ENCODE data around the gene MARK3.

The MARK3 gene

DNA sequence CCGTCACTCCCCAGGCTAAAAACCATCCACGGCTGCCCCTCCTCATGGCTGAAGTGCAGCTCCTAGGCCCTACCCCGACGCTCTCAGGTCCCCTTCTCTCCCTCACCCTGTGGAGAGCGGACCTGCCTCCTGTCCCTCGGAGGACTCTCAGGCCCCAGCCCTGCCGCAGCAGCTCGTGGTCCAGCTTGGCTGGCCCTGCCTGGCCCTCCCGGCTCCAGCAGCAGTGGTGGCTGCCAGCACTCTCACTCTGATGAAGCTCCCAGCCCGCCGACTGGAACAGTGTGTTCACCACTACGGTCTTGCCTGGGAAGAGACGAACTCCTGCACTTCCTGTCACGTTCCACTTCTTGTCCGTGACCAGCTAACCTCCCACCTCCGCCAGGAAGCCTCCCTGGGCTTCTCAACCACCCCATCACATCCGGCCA, 166.1 kb downstream of the MARK3 start:
- DNase-seq (no peak), ATAC-seq (ENCODE audit: insufficient read depth, low read depth) (no peak)
- Histone ChIP-seq H3K4me1 (ENCODE audit: insufficient read depth, low read length) (no peaks in the 10 kb centered on the region), H3K27ac (ENCODE audit: low read length) (no peak overlapping the region), H3K36me3 (ENCODE audit: insufficient read depth, low read length) (no peaks in the 10 kb centered on the region; the same call in none of the 2 replicates), H3K4me2 (ENCODE audit: insufficient read depth, low read length) (no peak overlapping the region), H3K4me3 (ENCODE audit: low read depth in 1 of 2, low read length in 2 of 2) (no peak overlapping the region), H4K20me1 (ENCODE audit: insufficient read depth, low read length) (peaks cover 53% of the 10 kb centered on the region), H3K27me3 (ENCODE audit: insufficient read depth, low read length, poor library complexity) (no peaks in the 10 kb centered on the region), H3K9ac (ENCODE audit: low read depth, low read length) (no peak overlapping the region), H2AFZ (ENCODE audit: low read depth, low read length) (no peak overlapping the region), H3K79me2 (ENCODE audit: insufficient read depth, low read length) (peaks cover 12% of the 10 kb centered on the region; the same call in 1 of the 2 replicates), H3K9me3 (ENCODE audit: insufficient read depth, low read length, severe bottlenecking) (no peaks in the 10 kb centered on the region)
- TF ChIP-seq, protein P1, sequence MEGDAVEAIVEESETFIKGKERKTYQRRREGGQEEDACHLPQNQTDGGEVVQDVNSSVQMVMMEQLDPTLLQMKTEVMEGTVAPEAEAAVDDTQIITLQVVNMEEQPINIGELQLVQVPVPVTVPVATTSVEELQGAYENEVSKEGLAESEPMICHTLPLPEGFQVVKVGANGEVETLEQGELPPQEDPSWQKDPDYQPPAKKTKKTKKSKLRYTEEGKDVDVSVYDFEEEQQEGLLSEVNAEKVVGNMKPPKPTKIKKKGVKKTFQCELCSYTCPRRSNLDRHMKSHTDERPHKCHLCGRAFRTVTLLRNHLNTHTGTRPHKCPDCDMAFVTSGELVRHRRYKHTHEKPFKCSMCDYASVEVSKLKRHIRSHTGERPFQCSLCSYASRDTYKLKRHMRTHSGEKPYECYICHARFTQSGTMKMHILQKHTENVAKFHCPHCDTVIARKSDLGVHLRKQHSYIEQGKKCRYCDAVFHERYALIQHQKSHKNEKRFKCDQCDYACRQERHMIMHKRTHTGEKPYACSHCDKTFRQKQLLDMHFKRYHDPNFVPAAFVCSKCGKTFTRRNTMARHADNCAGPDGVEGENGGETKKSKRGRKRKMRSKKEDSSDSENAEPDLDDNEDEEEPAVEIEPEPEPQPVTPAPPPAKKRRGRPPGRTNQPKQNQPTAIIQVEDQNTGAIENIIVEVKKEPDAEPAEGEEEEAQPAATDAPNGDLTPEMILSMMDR (IDR thresholded peaks at IDR 0.05; ENCODE audit: borderline replicate concordance, extremely low read depth, low read length, poor library complexity, severe bottlenecking) = no peak
- TF ChIP-seq EZH2 (IDR thresholded peaks at IDR 0.05; ENCODE audit: borderline replicate concordance, low read depth, low read length, severe bottlenecking) = no peak

DNA sequence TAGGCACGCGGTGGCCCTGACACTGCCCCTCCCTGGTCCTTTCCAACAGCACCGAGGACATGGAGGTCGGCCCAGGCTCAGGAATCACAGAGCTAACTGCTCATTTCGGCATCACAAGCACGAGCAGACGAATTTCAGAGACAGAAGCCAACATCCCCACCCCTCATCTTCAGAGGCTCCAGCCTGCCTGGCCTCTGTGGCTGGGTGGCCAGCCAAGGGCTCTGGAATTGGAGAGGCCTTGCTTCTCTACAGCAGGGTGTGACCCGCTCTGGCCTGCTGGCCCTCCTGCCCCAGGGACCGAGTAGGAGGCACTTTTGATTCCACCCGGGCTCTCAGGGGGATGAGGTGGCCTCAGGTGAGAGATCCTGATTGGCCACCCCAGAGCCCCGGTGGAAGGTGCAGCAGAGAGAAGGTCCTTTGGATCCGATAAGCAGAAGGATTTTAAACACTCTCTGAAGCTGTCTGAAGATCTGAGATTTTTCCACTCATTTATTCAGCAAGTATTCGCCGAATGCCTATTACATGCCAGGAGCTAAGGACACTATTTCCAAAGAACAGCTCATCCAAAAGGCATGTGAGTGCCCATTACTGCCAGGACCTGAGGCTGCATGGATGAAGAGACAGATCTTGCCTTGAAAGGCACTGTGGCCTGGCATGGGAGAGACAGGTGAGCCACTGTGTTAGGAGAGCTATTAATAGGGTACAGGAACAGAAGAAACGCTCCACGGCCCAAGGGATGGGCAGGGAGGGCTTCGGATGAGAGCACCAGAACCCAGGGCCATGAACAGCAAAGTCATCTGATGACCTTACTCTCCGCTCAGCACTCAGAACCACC, 167.0 kb downstream of the MARK3 start:
- Histone ChIP-seq H3K9ac (ENCODE audit: low read depth, low read length) (no peak overlapping the region), H3K27me3 (ENCODE audit: insufficient read depth, low read length, poor library complexity) (no peaks in the 10 kb centered on the region), H4K20me1 (ENCODE audit: insufficient read depth, low read length) (peaks cover 51% of the 10 kb centered on the region), H3K36me3 (ENCODE audit: insufficient read depth, low read length) (peaks cover 3% of the 10 kb centered on the region), H3K4me2 (ENCODE audit: insufficient read depth, low read length) (no peak overlapping the region), H3K79me2 (ENCODE audit: insufficient read depth, low read length) (peaks cover 18% of the 10 kb centered on the region; the same call in 1 of the 2 replicates), H3K4me3 (ENCODE audit: low read depth in 1 of 2, low read length in 2 of 2) (no peak overlapping the region), H2AFZ (ENCODE audit: low read depth, low read length) (no peak overlapping the region), H3K27ac (ENCODE audit: low read length) (no peak overlapping the region), H3K4me1 (ENCODE audit: insufficient read depth, low read length) (no peaks in the 10 kb centered on the region), H3K9me3 (ENCODE audit: insufficient read depth, low read length, severe bottlenecking) (no peaks in the 10 kb centered on the region)
- TF ChIP-seq EZH2 (IDR thresholded peaks at IDR 0.05; ENCODE audit: borderline replicate concordance, low read depth, low read length, severe bottlenecking) = no peak
- TF ChIP-seq, protein P1 (IDR thresholded peaks at IDR 0.05; ENCODE audit: borderline replicate concordance, extremely low read depth, low read length, poor library complexity, severe bottlenecking) = no peak
- DNase-seq (no peak), ATAC-seq (ENCODE audit: insufficient read depth, low read depth) (no peak)

- peaks cover 48% of the 10 kb centered on the region for H4K20me1 ChIP-seq (ENCODE audit: insufficient read depth, low read length)
- H3K79me2 ChIP-seq (ENCODE audit: insufficient read depth, low read length) = peaks cover 24% of the 10 kb centered on the region
- no peak for TF ChIP-seq EZH2 (IDR thresholded peaks at IDR 0.05; ENCODE audit: borderline replicate concordance, low read depth, low read length, severe bottlenecking)
- TF ChIP-seq, protein P1 (IDR thresholded peaks at IDR 0.05; ENCODE audit: borderline replicate concordance, extremely low read depth, low read length, poor library complexity, severe bottlenecking) = no peak
- no peaks in the 10 kb centered on the region for H3K27me3 ChIP-seq (ENCODE audit: insufficient read depth, low read length, poor library complexity)
- H3K4me1 ChIP-seq (ENCODE audit: insufficient read depth, low read length) = no peaks in the 10 kb centered on the region
- no peak overlapping the region for H3K9ac ChIP-seq (ENCODE audit: low read depth, low read length)
- no peak for ATAC-seq (ENCODE audit: insufficient read depth, low read depth)
- no peak overlapping the region for H2AFZ ChIP-seq (ENCODE audit: low read depth, low read length)
- peaks cover 6% of the 10 kb centered on the region for H3K36me3 ChIP-seq (ENCODE audit: insufficient read depth, low read length)
- no peak overlapping the region for H3K4me3 ChIP-seq (ENCODE audit: low read depth in 1 of 2, low read length in 2 of 2)
- no peaks in the 10 kb centered on the region for H3K9me3 ChIP-seq (ENCODE audit: insufficient read depth, low read length, severe bottlenecking)
- H3K27ac ChIP-seq (ENCODE audit: low read length) = no peak overlapping the region
- H3K4me2 ChIP-seq (ENCODE audit: insufficient read depth, low read length) = no peak overlapping the region
- no peak for DNase-seq
Observed at GRCh38 chr14:103552846-103553210, 167.6 kb downstream of the MARK3 start.

Measured in DND-41 (cell line).